CD14-positive monocyte (primary cell): ENCODE results near the gene FCRL6. TPM values are rescaled to one million over a fixed set of nuclear protein-coding genes. Genes with fewer than 3 reads are reported as not detected.

Experiments
- DNase-seq, 3 donors: peaks; one replicate each; pipeline ENCODE4 v3.0.0-alpha.2; 2011 to 2022
- H2AFZ ChIP-seq: 2 replicates; pipeline ENCODE4 v1.6.0; 2012; ENCODE audit warnings: mild to moderate bottlenecking, low read depth, low read length, inconsistent platforms; ENCODE audit not compliant: insufficient read depth, poor library complexity, severe bottlenecking
- H3K27ac ChIP-seq, 2 donors: 1 replicate in 1 of 2; 2 replicates in 1 of 2; pipeline ENCODE4 v1.5.1; 2012 to 2013; ENCODE audit warnings: low read length in 2 of 2, control low read depth in 1 of 2, inconsistent platforms in 1 of 2, low read depth in 1 of 2, mild to moderate bottlenecking in 1 of 2
- H3K27me3 ChIP-seq, 2 donors: one replicate each; pipeline versions ENCODE4 v1.6.0 to v1.6.1; 2011 to 2013; ENCODE audit warnings: low read length in 2 of 2; ENCODE audit not compliant: control insufficient read depth in 2 of 2, insufficient read depth in 2 of 2
- H3K36me3 ChIP-seq, 2 donors: replicated peaks in 1 of 2; 1 replicate in 1 of 2; 2 replicates in 1 of 2; pipeline versions ENCODE4 v1.5.1 to v1.6.1; 2012 to 2013; ENCODE audit warnings: low read length in 2 of 2, control low read depth in 1 of 2, inconsistent platforms in 1 of 2, mild to moderate bottlenecking in 1 of 2; ENCODE audit not compliant: insufficient read depth in 2 of 2, control insufficient read depth in 1 of 2
- H3K4me1 ChIP-seq, 2 donors: 1 replicate in 1 of 2; 2 replicates in 1 of 2; pipeline versions ENCODE4 v1.5.1 to v1.6.1; 2012 to 2013; ENCODE audit warnings: low read length in 2 of 2, control low read depth in 1 of 2, inconsistent platforms in 1 of 2, mild to moderate bottlenecking in 1 of 2, moderate library complexity in 1 of 2; ENCODE audit not compliant: insufficient read depth in 2 of 2, control insufficient read depth in 1 of 2
- H3K4me2 ChIP-seq: replicated peaks from 2 replicates; pipeline ENCODE3; 2012; ENCODE audit warnings: low read length, moderate library complexity, mild to moderate bottlenecking; ENCODE audit not compliant: poor library complexity, severe bottlenecking; ENCODE audit errors: extremely low read depth
- H3K4me3 ChIP-seq, 3 experiments: fragments of 200-600 bp in 1 of 3; sonication (generic) in 1 of 3; replicated peaks in 1 of 3; 1 replicate in 2 of 3; 2 replicates in 1 of 3; pipeline ENCODE4 v1.5.1; 2011 to 2013; ENCODE audit warnings: low read length in 3 of 3, mild to moderate bottlenecking in 3 of 3, control low read depth in 2 of 3, low read depth in 2 of 3, inconsistent platforms in 1 of 3, moderate library complexity in 1 of 3
- H3K79me2 ChIP-seq: 2 replicates; pipeline ENCODE4 v1.6.0; 2012; ENCODE audit warnings: mild to moderate bottlenecking, control low read depth, inconsistent platforms, low read length, moderate library complexity; ENCODE audit not compliant: insufficient read depth
- H3K9ac ChIP-seq: 2 replicates; pipeline ENCODE4 v1.6.0; 2017; ENCODE audit warnings: low read length, mild to moderate bottlenecking; ENCODE audit not compliant: insufficient read depth, poor library complexity, severe bottlenecking
- H3K9me3 ChIP-seq, 2 donors: replicated peaks in 1 of 2; 1 replicate in 1 of 2; 2 replicates in 1 of 2; pipeline versions ENCODE4 v1.5.1 to v1.6.1; 2012 to 2013; ENCODE audit warnings: low read length in 2 of 2, control low read depth in 1 of 2; ENCODE audit not compliant: control insufficient read depth in 1 of 2, insufficient read depth in 1 of 2
- H4K20me1 ChIP-seq: 2 replicates; pipeline ENCODE4 v1.6.0; 2012; ENCODE audit warnings: mild to moderate bottlenecking, low read length, control low read depth, moderate library complexity; ENCODE audit not compliant: insufficient read depth
- H3K27ac Mint-ChIP-seq, 7 donors: one replicate each; pipeline ENCODE4 v1.8.0; 2020; ENCODE audit warnings: mild to moderate bottlenecking in 7 of 7, mixed read lengths in 7 of 7, moderate library complexity in 6 of 7, inconsistent platforms in 2 of 7
- H3K27me3 Mint-ChIP-seq, 3 donors: one replicate each; pipeline ENCODE4 v1.8.0; 2021 to 2022; ENCODE audit warnings: low read depth in 3 of 3, mild to moderate bottlenecking in 3 of 3, mixed read lengths in 3 of 3, moderate library complexity in 3 of 3, inconsistent platforms in 1 of 3
- H3K36me3 Mint-ChIP-seq, 2 donors: one replicate each; pipeline ENCODE4 v1.8.0; 2020; ENCODE audit warnings: mixed read lengths in 2 of 2, inconsistent platforms in 1 of 2, mild to moderate bottlenecking in 1 of 2
- H3K4me1 Mint-ChIP-seq: one replicate; pipeline ENCODE4 v1.8.0; 2020; ENCODE audit warnings: mild to moderate bottlenecking, mixed read lengths
- H3K4me3 Mint-ChIP-seq, 2 donors: one replicate each; pipeline ENCODE4 v1.8.0; 2020; ENCODE audit warnings: mild to moderate bottlenecking in 2 of 2, mixed read lengths in 2 of 2, moderate library complexity in 1 of 2
- H3K9me3 Mint-ChIP-seq, 7 donors: one replicate each; pipeline ENCODE4 v1.8.0; 2020 to 2022; ENCODE audit warnings: mixed read lengths in 7 of 7, mild to moderate bottlenecking in 6 of 7, moderate library complexity in 6 of 7, inconsistent platforms in 2 of 7
- WGBS: methylation state at CpG from one replicate; pipeline ENCODE4 v1.1.5; 2013; ENCODE audit warnings: missing lambda C conversion rate; ENCODE audit not compliant: insufficient coverage; 5-methylcytosine and 5-hydroxymethylcytosine counted together
- intact Hi-C, 2 donors: fragments of 100-400 bp; cut with micrococcal nuclease; formaldehyde crosslinking; loops; one replicate each; pipeline versions ENCODE4 v1.15.0 to v1.15.1; 2023
- polyA plus RNA-seq, 3 donors: library from polyadenylated mRNA; depleted of rRNA in 1 of 3; unstranded in 2 of 3; stranded (reverse) in 1 of 3; fragments of 300-500 nt in 2 of 3; fragments of >200 nt in 1 of 3; fragmentation: Illumina TruSeq in 2 of 3; gene quantifications; 1 replicate in 2 of 3; 2 replicates in 1 of 3; pipeline ENCODE4 v1.2.3, GENCODE V29; 2012 to 2021
- TF ChIP-seq, protein P1 (sequence below): fragments of 200-600 bp; IDR thresholded peaks from one replicate; pipeline ENCODE4 v1.8.0; 2022; ENCODE audit warnings: antibody characterized with exemption, mild to moderate bottlenecking

Gene FCRL6
- polyA plus RNA-seq, 3 donors = 0.15 to 0.36 (median 0.17) TPM

GRCh38 chr1:159828581-159829272 lies 26.6 kb downstream of the FCRL6 start:
- TF ChIP-seq, protein P1, sequence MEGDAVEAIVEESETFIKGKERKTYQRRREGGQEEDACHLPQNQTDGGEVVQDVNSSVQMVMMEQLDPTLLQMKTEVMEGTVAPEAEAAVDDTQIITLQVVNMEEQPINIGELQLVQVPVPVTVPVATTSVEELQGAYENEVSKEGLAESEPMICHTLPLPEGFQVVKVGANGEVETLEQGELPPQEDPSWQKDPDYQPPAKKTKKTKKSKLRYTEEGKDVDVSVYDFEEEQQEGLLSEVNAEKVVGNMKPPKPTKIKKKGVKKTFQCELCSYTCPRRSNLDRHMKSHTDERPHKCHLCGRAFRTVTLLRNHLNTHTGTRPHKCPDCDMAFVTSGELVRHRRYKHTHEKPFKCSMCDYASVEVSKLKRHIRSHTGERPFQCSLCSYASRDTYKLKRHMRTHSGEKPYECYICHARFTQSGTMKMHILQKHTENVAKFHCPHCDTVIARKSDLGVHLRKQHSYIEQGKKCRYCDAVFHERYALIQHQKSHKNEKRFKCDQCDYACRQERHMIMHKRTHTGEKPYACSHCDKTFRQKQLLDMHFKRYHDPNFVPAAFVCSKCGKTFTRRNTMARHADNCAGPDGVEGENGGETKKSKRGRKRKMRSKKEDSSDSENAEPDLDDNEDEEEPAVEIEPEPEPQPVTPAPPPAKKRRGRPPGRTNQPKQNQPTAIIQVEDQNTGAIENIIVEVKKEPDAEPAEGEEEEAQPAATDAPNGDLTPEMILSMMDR = no peak
- no peaks in the 10 kb centered on the region for H3K9me3 ChIP-seq
- peak overlapping the region in 1 of 3 experiments; percentile 59 for H3K4me3 ChIP-seq
- H3K9ac ChIP-seq = peak overlapping the region; percentile 20
- peak overlapping the region; percentile 67 for H3K4me2 ChIP-seq
- 22% methylated on average over 7 of the region's 11 CpGs for WGBS
- Mint-ChIP-seq H3K4me3 (peak overlapping the region; percentile 54 to 84), H3K4me1 (peaks cover 77% of the 10 kb centered on the region), H3K27me3 (peaks cover 0 to 4% (median 2%) of the 10 kb centered on the region in 3 donors), H3K9me3 (peaks cover 0 to 2% (median 0%) of the 10 kb centered on the region in 7 donors), H3K27ac (peak overlapping the region; percentile 52 to 96 (median 82)), H3K36me3 (peaks cover 0 to 5% of the 10 kb centered on the region in 2 donors)
- H2AFZ ChIP-seq = no peak overlapping the region
- intact Hi-C loops = loop anchor here in 1 of 2 donors (2.0 kb wide), 1 partner anchor 62 kb away; no protein-coding TSS in a partner anchor
- H3K4me1 ChIP-seq = peaks cover 62% of the 10 kb centered on the region in 2 donors
- peak in 2 of 3 donors; percentile 64 to 76 for DNase-seq
- no peaks in the 10 kb centered on the region for H4K20me1 ChIP-seq
- peak overlapping the region; percentile 57 to 74 for H3K27ac ChIP-seq
- no peaks in the 10 kb centered on the region for H3K27me3 ChIP-seq
- no peaks in the 10 kb centered on the region for H3K36me3 ChIP-seq
- no peaks in the 10 kb centered on the region for H3K79me2 ChIP-seq

DNA sequence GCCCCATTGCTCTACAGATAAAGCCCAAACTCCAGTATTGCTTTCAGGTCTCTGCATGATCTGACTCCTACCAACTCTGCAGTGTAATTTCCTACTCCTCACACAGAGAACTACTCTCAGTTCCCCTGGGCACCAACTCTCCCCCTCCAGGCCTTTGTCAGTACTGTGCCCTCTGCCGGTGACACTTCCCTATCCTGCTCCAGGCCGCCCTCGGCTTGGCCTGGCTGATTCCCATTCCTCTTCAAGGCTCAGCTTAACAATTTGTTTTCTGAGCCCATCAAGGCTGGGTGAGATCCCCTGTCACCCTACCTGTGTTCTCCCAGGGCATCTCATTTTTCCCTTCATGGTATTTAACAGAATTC lies 27.1 kb downstream of the FCRL6 start:
- H3K36me3 ChIP-seq = no peaks in the 10 kb centered on the region
- peak overlapping the region; percentile 57 to 74 for H3K27ac ChIP-seq
- H3K4me3 Mint-ChIP-seq = peak overlapping the region; percentile 54 to 84
- no peaks in the 10 kb centered on the region for H3K79me2 ChIP-seq
- H3K36me3 Mint-ChIP-seq = peaks cover 0 to 5% of the 10 kb centered on the region in 2 donors
- TF ChIP-seq, protein P1 = peak; percentile 71
- WGBS = 0% methylated on average over 3 of the region's 3 CpGs
- peak overlapping the region; percentile 52 to 96 (median 82) for H3K27ac Mint-ChIP-seq
- DNase-seq = peak; percentile 74 to 86 (median 85)
- no peak overlapping the region for H2AFZ ChIP-seq
- H3K27me3 ChIP-seq = no peaks in the 10 kb centered on the region
- no peaks in the 10 kb centered on the region for H3K9me3 ChIP-seq
- peaks cover 0 to 2% (median 0%) of the 10 kb centered on the region in 7 donors for H3K9me3 Mint-ChIP-seq
- H3K4me2 ChIP-seq = peak overlapping the region; percentile 67
- intact Hi-C loops = loop anchor here in 1 of 2 donors (2.0 kb wide), 1 partner anchor 62 kb away; no protein-coding TSS in a partner anchor
- H4K20me1 ChIP-seq = no peaks in the 10 kb centered on the region
- H3K4me1 ChIP-seq = peaks cover 62% of the 10 kb centered on the region in 2 donors
- peaks cover 75% of the 10 kb centered on the region for H3K4me1 Mint-ChIP-seq
- peaks cover 0 to 5% (median 4%) of the 10 kb centered on the region in 3 donors for H3K27me3 Mint-ChIP-seq
- peak overlapping the region in 1 of 3 experiments; percentile 59 for H3K4me3 ChIP-seq
- H3K9ac ChIP-seq = no peak overlapping the region
